ENCODE results near the gene IDS. TPM values are rescaled to one million over a fixed set of nuclear protein-coding genes. Genes with fewer than 3 reads are reported as not detected.
"Not testable (repeated sequence)": the region's sequence is repeated elsewhere in the genome, so short reads cannot be mapped to it uniquely, and the experiment has no call there.

The IDS gene
- total RNA-seq, 2 experiments from 2014 or later, result 44.0 to 65.8 TPM

GRCh38 chrX:149531599-149531998, 26.5 kb upstream of the IDS start:
- POLR2A ChIA-PET, result no interaction called here
- H2AFZ ChIP-seq (ENCODE audit: low read length), result no peak overlapping the region
- no peaks in the 10 kb centered on the region for H3K79me2 ChIP-seq (ENCODE audit: insufficient read depth, low read depth, low read length)
- H3K27ac ChIP-seq (ENCODE audit: low read depth, low read length, poor library complexity, severe bottlenecking), result no peak overlapping the region
- no peaks in the 10 kb centered on the region for H3K9me3 ChIP-seq (ENCODE audit: low read length)
- peaks cover 20% of the 10 kb centered on the region for H3K4me1 ChIP-seq (ENCODE audit: insufficient read depth, low read length, poor library complexity, severe bottlenecking)
- CTCF ChIA-PET (ENCODE audit: unreplicated experiment), result no interaction called here
- intact Hi-C loops (cut with micrococcal nuclease; ENCODE audit: unreplicated experiment), result no loop called here
- no peak overlapping the region for H3K4me3 ChIP-seq (ENCODE audit: low read depth, low read length, poor library complexity, severe bottlenecking)
- peak; percentile 39 for DNase-seq (ENCODE audit: low spot score)
- H3K4me2 ChIP-seq (ENCODE audit: low read length), result no peak overlapping the region
- H3K36me3 ChIP-seq (ENCODE audit: insufficient read depth, low read length), result no peaks in the 10 kb centered on the region; the same call in 1 of the 2 replicates
- no peaks in the 10 kb centered on the region for H3K9me2 ChIP-seq (ENCODE audit: insufficient read depth, low read length)
- no peaks in the 10 kb centered on the region for H4K20me1 ChIP-seq (ENCODE audit: insufficient read depth, low read length)
- 0 out of 2 replicates have a peak, but pooled peaks have one; percentile 18 for TF ChIP-seq CTCF (conservative IDR thresholded peaks at IDR 0.05; ENCODE audit: low read length)
- no peak for TF ChIP-seq EZH2phosphoT487 (IDR thresholded peaks at IDR 0.05; ENCODE audit: borderline replicate concordance, low read depth, low read length)
- BruUV-seq (replicated peaks), result no TSS peak

GRCh38 chrX:149528381-149528780, 23.3 kb upstream of the IDS start:
- no peaks in the 10 kb centered on the region for H3K9me3 ChIP-seq (ENCODE audit: low read length)
- no peak overlapping the region for H3K4me3 ChIP-seq (ENCODE audit: low read depth, low read length, poor library complexity, severe bottlenecking)
- H3K4me1 ChIP-seq (ENCODE audit: insufficient read depth, low read length, poor library complexity, severe bottlenecking), result peaks cover 38% of the 10 kb centered on the region
- ChIA-PET POLR2A (interaction anchor here (0.6 to 2.1 kb wide), 2 partner anchors 11 to 1711 kb away, joined by 3 to 10 read pairs; no protein-coding TSS in a partner anchor), CTCF (ENCODE audit: unreplicated experiment) (no interaction called here)
- DNase-seq (ENCODE audit: low spot score), result no peak
- no peaks in the 10 kb centered on the region; the same call in 1 of the 2 replicates for H3K36me3 ChIP-seq (ENCODE audit: insufficient read depth, low read length)
- intact Hi-C loops (cut with micrococcal nuclease; ENCODE audit: unreplicated experiment), result no loop called here
- H4K20me1 ChIP-seq (ENCODE audit: insufficient read depth, low read length), result no peaks in the 10 kb centered on the region
- no peaks in the 10 kb centered on the region for H3K9me2 ChIP-seq (ENCODE audit: insufficient read depth, low read length)
- H3K27ac ChIP-seq (ENCODE audit: low read depth, low read length, poor library complexity, severe bottlenecking), result no peak overlapping the region
- TF ChIP-seq CTCF (conservative IDR thresholded peaks at IDR 0.05; ENCODE audit: low read length), result no peak
- no peak for TF ChIP-seq EZH2phosphoT487 (IDR thresholded peaks at IDR 0.05; ENCODE audit: borderline replicate concordance, low read depth, low read length)
- H3K4me2 ChIP-seq (ENCODE audit: low read length), result no peak overlapping the region
- no TSS peak for BruUV-seq (replicated peaks)
- H3K79me2 ChIP-seq (ENCODE audit: insufficient read depth, low read depth, low read length), result no peaks in the 10 kb centered on the region
- H2AFZ ChIP-seq (ENCODE audit: low read length), result no peak overlapping the region

- Histone ChIP-seq H3K9me3 (ENCODE audit: low read length) (no peaks in the 10 kb centered on the region), H3K9me2 (ENCODE audit: insufficient read depth, low read length) (no peaks in the 10 kb centered on the region), H3K4me2 (ENCODE audit: low read length) (no peak overlapping the region), H3K27ac (ENCODE audit: low read depth, low read length, poor library complexity, severe bottlenecking) (no peak overlapping the region), H4K20me1 (ENCODE audit: insufficient read depth, low read length) (no peaks in the 10 kb centered on the region), H3K4me3 (ENCODE audit: low read depth, low read length, poor library complexity, severe bottlenecking) (no peak overlapping the region), H3K4me1 (ENCODE audit: insufficient read depth, low read length, poor library complexity, severe bottlenecking) (peaks cover 38% of the 10 kb centered on the region), H3K79me2 (ENCODE audit: insufficient read depth, low read depth, low read length) (no peaks in the 10 kb centered on the region), H3K36me3 (ENCODE audit: insufficient read depth, low read length) (no peaks in the 10 kb centered on the region; the same call in 1 of the 2 replicates), H2AFZ (ENCODE audit: low read length) (no peak overlapping the region)
- BruUV-seq (replicated peaks), result no TSS peak
- intact Hi-C loops (cut with micrococcal nuclease; ENCODE audit: unreplicated experiment), result no loop called here
- DNase-seq (ENCODE audit: low spot score), result peak; percentile 43
- ChIA-PET POLR2A (no interaction called here), CTCF (ENCODE audit: unreplicated experiment) (interaction anchor here (0.6 kb wide), 1 partner anchor 12 kb away, joined by 3 read pairs; the partner anchor contains the start of gene EOLA1)
- TF ChIP-seq EZH2phosphoT487 (IDR thresholded peaks at IDR 0.05; ENCODE audit: borderline replicate concordance, low read depth, low read length), result no peak
- peak; percentile 64 for TF ChIP-seq CTCF (conservative IDR thresholded peaks at IDR 0.05; ENCODE audit: low read length)
These were observed 22.6 kb upstream of the IDS start for GRCh38 chrX:149527705-149528104.

- intact Hi-C loops (cut with micrococcal nuclease; ENCODE audit: unreplicated experiment); H3K36me3 ChIP-seq (ENCODE audit: insufficient read depth, low read length); H3K9me3 ChIP-seq (ENCODE audit: low read length); H4K20me1 ChIP-seq (ENCODE audit: insufficient read depth, low read length); BruUV-seq (replicated peaks); POLR2A ChIA-PET; H3K4me3 ChIP-seq (ENCODE audit: low read depth, low read length, poor library complexity, severe bottlenecking); H3K79me2 ChIP-seq (ENCODE audit: insufficient read depth, low read depth, low read length); CTCF ChIA-PET (ENCODE audit: unreplicated experiment); H3K9me2 ChIP-seq (ENCODE audit: insufficient read depth, low read length); H2AFZ ChIP-seq (ENCODE audit: low read length); DNase-seq (ENCODE audit: low spot score): not testable (repeated sequence)
- Histone ChIP-seq H3K27ac (ENCODE audit: low read depth, low read length, poor library complexity, severe bottlenecking) (peak overlapping the region; percentile 19), H3K4me1 (ENCODE audit: insufficient read depth, low read length, poor library complexity, severe bottlenecking) (peaks cover 32% of the 10 kb centered on the region), H3K4me2 (ENCODE audit: low read length) (peak overlapping the region; percentile 41; the same call in 1 of the 2 replicates)
These were observed 21.4 kb upstream of the IDS start for GRCh38 chrX:149526318-149527033.

Data from OCI-LY7 (cell line).